Endothelial cell of umbilical vein (primary cell): ENCODE data around the gene TAF1L. TPM values are rescaled to one million over a fixed set of nuclear protein-coding genes. Genes with fewer than 3 reads are reported as not detected.

Source experiments
- BruUV-seq: library from RNA; stranded (reverse); fragments of 400-500 nt; replicated peaks from 2 replicates; lab custom pipeline; 2021; lab: Mats Ljungman, UMichigan
- CTCF ChIA-PET: fragments of 300-600, 350-600 bp; sonication (Branson Sonifier 250); formaldehyde crosslinking; loops from one replicate; lab custom pipeline; 2021; ENCODE audit warnings: antibody characterized with exemption, inconsistent platforms; lab: Charles Lee
- POLR2A ChIA-PET: fragments of 300-600, 350-600 bp; sonication (Branson Sonifier 250); formaldehyde crosslinking; loops from one replicate; lab custom pipeline; 2021; ENCODE audit warnings: antibody characterized with exemption, inconsistent platforms; lab: Charles Lee
- DNase-seq: peaks from one replicate; pipeline ENCODE4 v3.0.0-alpha.2; 2011; ENCODE audit warnings: low read depth, low spot score
- FAIRE-seq: peaks from 2 replicates; lab custom pipeline; 2011; peaks lifted over from hg19 to GRCh38; lab: Jason Lieb, UNC
- H2AFZ ChIP-seq: 2 replicates; pipeline ENCODE4 v1.6.0; 2012; ENCODE audit warnings: low read depth, low read length, control low read depth, inconsistent platforms
- H3K27ac ChIP-seq: 2 replicates; pipeline ENCODE4 v1.5.1; 2011; ENCODE audit warnings: low read depth, mild to moderate bottlenecking, control low read depth, low read length, moderate library complexity; ENCODE audit not compliant: insufficient read depth
- H3K27me3 ChIP-seq, 2 experiments: 2 replicates each; pipeline versions ENCODE4 v1.6.0 to v1.6.1; 2011; ENCODE audit warnings: low read length in 2 of 2, mixed read lengths in 1 of 2; ENCODE audit not compliant: control insufficient read depth in 2 of 2, insufficient read depth in 2 of 2
- H3K36me3 ChIP-seq, 2 experiments: 2 replicates in 1 of 2; 3 replicates in 1 of 2; pipeline ENCODE4 v1.5.1; 2011; ENCODE audit warnings: low read length in 2 of 2, mild to moderate bottlenecking in 1 of 2, moderate library complexity in 1 of 2; ENCODE audit not compliant: control insufficient read depth in 2 of 2, insufficient read depth in 2 of 2; ENCODE audit errors: extremely low read depth in 1 of 2
- H3K4me1 ChIP-seq: 3 replicates; pipeline ENCODE4 v1.5.1; 2011; ENCODE audit warnings: mild to moderate bottlenecking, low read length; ENCODE audit not compliant: control insufficient read depth, insufficient read depth; ENCODE audit errors: extremely low read depth
- H3K4me2 ChIP-seq: 2 replicates; pipeline ENCODE4 v1.6.1; 2011; ENCODE audit warnings: low read length, control low read depth, mixed read lengths; ENCODE audit not compliant: insufficient read depth
- H3K4me3 ChIP-seq, 3 experiments: fragments of 200-600 bp in 1 of 3; sonication (generic), shearing (Covaris generic) in 1 of 3; replicated peaks in 1 of 3; 2 replicates each; pipeline ENCODE4 v1.5.1; 2011 to 2016; ENCODE audit warnings: control low read depth in 3 of 3, low read length in 3 of 3, mild to moderate bottlenecking in 2 of 3, inconsistent platforms in 1 of 3, low read depth in 1 of 3, moderate library complexity in 1 of 3; ENCODE audit not compliant: insufficient read depth in 1 of 3
- H3K79me2 ChIP-seq: 2 replicates; pipeline ENCODE4 v1.6.0; 2012; ENCODE audit warnings: low read length, inconsistent platforms; ENCODE audit not compliant: control insufficient read depth, insufficient read depth
- H3K9ac ChIP-seq: replicated peaks from 2 replicates; pipeline ENCODE3; 2011; ENCODE audit warnings: low read length, control low read depth; ENCODE audit not compliant: insufficient read depth; ENCODE audit errors: extremely low read depth
- H3K9me1 ChIP-seq: replicated peaks from 3 replicates; pipeline ENCODE4 v1.6.0; 2011; ENCODE audit warnings: mild to moderate bottlenecking, low read length; ENCODE audit not compliant: control insufficient read depth, insufficient read depth; ENCODE audit errors: extremely low read depth
- H3K9me3 ChIP-seq: replicated peaks from 2 replicates; pipeline ENCODE4 v1.5.1; 2012; ENCODE audit warnings: low read length, inconsistent platforms; ENCODE audit not compliant: control insufficient read depth, insufficient read depth
- H4K20me1 ChIP-seq: replicated peaks from 2 replicates; pipeline ENCODE3; 2011; ENCODE audit warnings: mild to moderate bottlenecking, low read length; ENCODE audit not compliant: control insufficient read depth, insufficient read depth; ENCODE audit errors: extremely low read depth
- CTCF ChIP-seq, 2 donors: IDR thresholded peaks; 1 replicate in 1 of 2; 2 replicates in 1 of 2; pipeline ENCODE4 v1.5.1; 2011; ENCODE audit warnings: low read length in 2 of 2, mild to moderate bottlenecking in 2 of 2, moderate library complexity in 2 of 2, control low read depth in 1 of 2, inconsistent platforms in 1 of 2, low read depth in 1 of 2; ENCODE audit not compliant: insufficient read depth in 1 of 2; ENCODE audit errors: extremely low read depth in 1 of 2
- EZH2 ChIP-seq: IDR thresholded peaks from 2 replicates; pipeline ENCODE4 v1.6.1; 2012; ENCODE audit warnings: borderline replicate concordance, low read depth, mild to moderate bottlenecking, moderate library complexity, low read length, inconsistent platforms; ENCODE audit not compliant: severe bottlenecking
- FOS ChIP-seq: IDR thresholded peaks from 2 replicates; pipeline ENCODE4 v1.6.1; 2011; ENCODE audit warnings: mild to moderate bottlenecking, low read length, moderate library complexity, borderline replicate concordance; ENCODE audit not compliant: insufficient read depth
- GATA2 ChIP-seq: IDR thresholded peaks from 2 replicates; pipeline ENCODE4 v1.7.0; 2011; ENCODE audit warnings: low read depth, mild to moderate bottlenecking, moderate library complexity, mixed read lengths, low read length; ENCODE audit not compliant: insufficient read length, insufficient read depth
- JUN ChIP-seq: IDR thresholded peaks from 2 replicates; pipeline ENCODE4 v1.6.1; 2011; ENCODE audit warnings: borderline replicate concordance, low read depth; ENCODE audit not compliant: insufficient read length, insufficient read depth
- MAX ChIP-seq: IDR thresholded peaks from 2 replicates; pipeline ENCODE4 v1.6.1; 2011; ENCODE audit not compliant: insufficient read depth, insufficient read length
- MYC ChIP-seq: IDR thresholded peaks from one replicate; pipeline ENCODE4 v1.6.1; 2011; ENCODE audit warnings: mild to moderate bottlenecking, low read depth, low read length
- POLR2A ChIP-seq: IDR thresholded peaks from 2 replicates; pipeline ENCODE4 v1.6.1; 2012; ENCODE audit warnings: low read depth, mild to moderate bottlenecking, control low read depth, low read length
- POLR2AphosphoS5 ChIP-seq: IDR thresholded peaks from 2 replicates; pipeline ENCODE4 v1.6.1; 2012; ENCODE audit warnings: low read depth, mild to moderate bottlenecking, control low read depth, low read length, moderate library complexity; ENCODE audit not compliant: insufficient read depth
- dilution Hi-C: fragments of 300-500 bp; cut with MboI; formaldehyde crosslinking; loops from one replicate; pipeline ENCODE4 v1.15.0; 2019; ENCODE audit warnings: low sequenced_read_pairs; ENCODE audit not compliant: extremely low pct_ligation_motif_present
- intact Hi-C: fragments of 100-400 bp; cut with micrococcal nuclease; formaldehyde crosslinking; loops from one replicate; pipeline ENCODE4 v1.10.0; 2022
- polyA plus RNA-seq, 4 experiments: library from polyadenylated mRNA; depleted of rRNA in 3 of 4; stranded (reverse) in 3 of 4; unstranded in 1 of 4; fragments of >200 nt; gene quantifications; 2 replicates each; pipeline versions ENCODE4 v1.2.1 to v1.2.3, GENCODE V29; 2011 to 2012; ENCODE audit warnings: missing spikeins in 1 of 4
- total RNA-seq: library from RNA; stranded (reverse); gene quantifications from 2 replicates; pipeline ENCODE4 v1.2.3, GENCODE V29; 2021

The TAF1L gene
- total and polyA plus RNA-seq, 2 donors (not counting 3 experiments of a cell fraction or from before 2014, with no cell fraction given) = not detected

GRCh38 chr9:32590898-32591297 lies 44.6 kb downstream of the TAF1L start:
- Histone ChIP-seq H3K27ac (no peak overlapping the region), H3K4me3 (no peak overlapping the region), H3K27me3 (peaks cover 2 to 18% of the 10 kb centered on the region in 2 experiments), H3K36me3 (no peaks in the 10 kb centered on the region), H3K79me2 (no peaks in the 10 kb centered on the region), H3K9me3 (no peaks in the 10 kb centered on the region), H3K9me1 (no peaks in the 10 kb centered on the region), H3K9ac (no peak overlapping the region), H3K4me2 (no peak overlapping the region), H2AFZ (no peak overlapping the region), H3K4me1 (no peaks in the 10 kb centered on the region), H4K20me1 (no peaks in the 10 kb centered on the region)
- intact Hi-C loops = no loop called here
- ChIA-PET POLR2A (no interaction called here), CTCF (interaction anchor here (1.1 to 20.3 kb wide), 4 partner anchors 10 to 379 kb away, joined by 3 to 1384 read pairs (median 379); no protein-coding TSS in a partner anchor)
- dilution Hi-C loops = no loop called here
- no TSS peak for BruUV-seq
- TF ChIP-seq CTCF (IDR thresholded peaks at IDR 0.05; ENCODE audit: extremely low read depth in 1 of 2, insufficient read depth in 1 of 2, low read depth in 1 of 2, low read length in 2 of 2) (no peak), POLR2A (no peak), JUN (no peak), MYC (no peak), GATA2 (no peak), FOS (no peak), POLR2AphosphoS5 (no peak), MAX (no peak), EZH2 (no peak)
- FAIRE-seq (no peak), DNase-seq (no peak)
